GOT3 (cell line): ENCODE measurements around the gene IL1B.

Experiments used
- DNase-seq: peaks from one replicate; lab custom pipeline; 2025; ENCODE audit warnings: mixed read lengths; lab: John Stamatoyannopoulos, UW

The IL1B gene

GRCh38 chr2:112829101-112829960 is 7.2 kb downstream of the IL1B start:
- no peak for DNase-seq

- no peak for DNase-seq
These were observed 8.3 kb downstream of the IL1B start for GRCh38 chr2:112828251-112828691.

- DNase-seq, result no peak
These were observed 8.9 kb downstream of the IL1B start for GRCh38 chr2:112827604-112828185.

- DNase-seq, result no peak
These were observed 9.6 kb downstream of the IL1B start for GRCh38 chr2:112827009-112827408.

GRCh38 chr2:112825706-112826105 is 10.9 kb downstream of the IL1B start:
- no peak for DNase-seq

- DNase-seq, result no peak
These were observed 11.9 kb downstream of the IL1B start for GRCh38 chr2:112824694-112825085.

GRCh38 chr2:112821682-112822081 is 14.9 kb downstream of the IL1B start:
- no peak for DNase-seq

- DNase-seq, result no peak
These were observed 15.4 kb downstream of the IL1B start for GRCh38 chr2:112821142-112821541.

GRCh38 chr2:112820343-112820742 is 16.2 kb downstream of the IL1B start:
- no peak for DNase-seq

- no peak for DNase-seq
These were observed 17.5 kb downstream of the IL1B start for GRCh38 chr2:112819081-112819480.

- no peak for DNase-seq
These were observed 18.3 kb downstream of the IL1B start for GRCh38 chr2:112818094-112818902.

GRCh38 chr2:112817082-112817689 is 19.4 kb downstream of the IL1B start:
- no peak for DNase-seq

- DNase-seq, result no peak
These were observed 22.3 kb downstream of the IL1B start for GRCh38 chr2:112814278-112814677.

GRCh38 chr2:112813280-112813966 is 23.2 kb downstream of the IL1B start:
- no peak for DNase-seq

GRCh38 chr2:112812318-112813267 is 24.0 kb downstream of the IL1B start:
- DNase-seq, result no peak

GRCh38 chr2:112811841-112812306 is 24.7 kb downstream of the IL1B start:
- no peak for DNase-seq

- no peak for DNase-seq
These were observed 25.2 kb downstream of the IL1B start for GRCh38 chr2:112811276-112811831.

- DNase-seq, result no peak
These were observed 27.5 kb downstream of the IL1B start for GRCh38 chr2:112809112-112809511.

- DNase-seq, result no peak
These were observed 29.3 kb downstream of the IL1B start for GRCh38 chr2:112807233-112807807.

- no peak for DNase-seq
These were observed 31.0 kb downstream of the IL1B start for GRCh38 chr2:112805542-112805941.
